ENCODE results near the gene SLC12A1. TPM values are rescaled to one million over a fixed set of nuclear protein-coding genes. Genes with fewer than 3 reads are reported as not detected.

Gene SLC12A1
- total and polyA plus RNA-seq, 2 of the 8 experiments (the other 6 are each of a cell fraction or from before 2014, with no cell fraction given), result 0.63 to 1.0 TPM

- Histone ChIP-seq H3K36me3 (ENCODE audit: control insufficient read depth in 2 of 4, insufficient read depth in 4 of 4, low read length in 3 of 4) (no peaks in the 10 kb centered on the region), H4K5ac (ENCODE audit: insufficient read length, low read depth, low read length) (no peak overlapping the region), H3K9me3 (ENCODE audit: insufficient read depth in 2 of 2, low read depth in 1 of 2, low read length in 1 of 2) (no peaks in the 10 kb centered on the region), H2AK5ac (ENCODE audit: low read depth, low read length) (no peak overlapping the region), H4K91ac (replicated peaks; ENCODE audit: insufficient read length, low read length) (no peak overlapping the region), H3K23me2 (ENCODE audit: low read depth, low read length) (no peaks in the 10 kb centered on the region), H3K79me1 (ENCODE audit: low read depth, low read length) (no peaks in the 10 kb centered on the region), H3K23ac (ENCODE audit: insufficient read length) (no peak overlapping the region), H3K27ac (ENCODE audit: low read depth, low read length) (no peak overlapping the region), H2BK5ac (ENCODE audit: low read depth, low read length) (no peak overlapping the region), H2BK120ac (replicated peaks; ENCODE audit: low read depth, low read length) (no peak overlapping the region), H3K18ac (ENCODE audit: extremely low read depth, low read length) (no peak overlapping the region), H2AFZ (ENCODE audit: low read length) (no peak overlapping the region), H3K56ac (replicated peaks; ENCODE audit: insufficient read length, low read depth, low read length) (no peak overlapping the region), H4K20me1 (replicated peaks in 1 of 2; ENCODE audit: control insufficient read depth in 1 of 2, insufficient read depth in 2 of 2, low read length in 2 of 2) (no peaks in the 10 kb centered on the region), H3K9ac (replicated peaks in 1 of 4; ENCODE audit: extremely low read depth in 1 of 4, low read depth in 3 of 4, low read length in 3 of 4) (no peak overlapping the region), H3K79me2 (ENCODE audit: control insufficient read depth in 1 of 2, insufficient read depth in 2 of 2, low read length in 2 of 2) (no peaks in the 10 kb centered on the region), H3K4me3 (ENCODE audit: extremely low read depth in 1 of 4, insufficient read depth in 2 of 4, low read depth in 3 of 4, low read length in 4 of 4) (no peak overlapping the region), H3K4me2 (ENCODE audit: insufficient read depth in 1 of 2, low read depth in 2 of 2, low read length in 2 of 2) (no peak overlapping the region), H2BK15ac (ENCODE audit: low read length) (no peak overlapping the region), H2BK20ac (ENCODE audit: low read length) (no peak overlapping the region), H3K4me1 (replicated peaks in 1 of 4; ENCODE audit: control insufficient read depth in 3 of 4, insufficient read depth in 4 of 4, low read length in 3 of 4) (peaks cover 2 to 8% (median 4%) of the 10 kb centered on the region in 4 experiments; a peak in 6 of 7 replicates), H3K27me3 (replicated peaks in 1 of 4; ENCODE audit: control insufficient read depth in 3 of 4, extremely low read depth in 1 of 4, insufficient read depth in 3 of 4, low read length in 3 of 4) (no peaks in the 10 kb centered on the region), H3K4ac (replicated peaks; ENCODE audit: insufficient read length, low read depth, low read length) (no peak overlapping the region), H3K14ac (ENCODE audit: insufficient read length) (no peak overlapping the region), H2BK12ac (ENCODE audit: low read depth, low read length) (no peak overlapping the region), H4K8ac (ENCODE audit: extremely low read depth, insufficient read depth, low read length) (no peak overlapping the region)
- no peak for DNase-seq (ENCODE audit: low read depth in 1 of 2, low spot score in 2 of 2)
- 94% methylated on average over 2 of the region's 2 CpGs; no CpG with 5 or more reads in 1 of the 2 experiments for WGBS, 2 experiments (ENCODE audit: extremely low coverage in 1 of 2, insufficient coverage in 1 of 2, insufficient read length in 1 of 2, insufficient replicate concordance in 2 of 2, low coverage in 1 of 2, low lambda C conversion rate in 2 of 2, missing lambda C conversion rate in 1 of 2)
- FAIRE-seq, result no peak
- ChIA-PET CTCF (ENCODE audit: partially characterized antibody) (interaction anchor here (1.3 to 1.4 kb wide), 2 partner anchors 13 to 19 kb away, joined by 3 read pairs; no protein-coding TSS in a partner anchor), POLR2A (ENCODE audit: partially characterized antibody) (interaction anchor here (1.2 kb wide), 1 partner anchor 17 kb away, joined by 3 read pairs; no protein-coding TSS in a partner anchor)
- TF ChIP-seq KDM5A (IDR thresholded peaks at IDR 0.05; ENCODE audit: low read length) (no peak), ATF3 (IDR thresholded peaks at IDR 0.05; ENCODE audit: insufficient read depth, low read depth, low read length) (no peak), CBX8 (IDR thresholded peaks at IDR 0.05; ENCODE audit: borderline replicate concordance, low read depth, low read length) (no peak), SAP30 (IDR thresholded peaks at IDR 0.05; ENCODE audit: insufficient read depth, insufficient replicate concordance, low read length) (no peak), CTBP2 (IDR thresholded peaks at IDR 0.05; ENCODE audit: borderline replicate concordance, insufficient read depth, insufficient read length, low read length) (no peak), CEBPB (IDR thresholded peaks at IDR 0.05; ENCODE audit: low read depth, low read length) (no peak), SP2 (IDR thresholded peaks at IDR 0.05; ENCODE audit: low read length) (no peak), TAF1 (IDR thresholded peaks at IDR 0.05; ENCODE audit: low read depth, low read length) (no peak), HDAC2 (IDR thresholded peaks at IDR 0.05; ENCODE audit: borderline replicate concordance in 1 of 2, low read depth in 2 of 2, low read length in 2 of 2) (no peak), TAF7 (optimal IDR thresholded peaks at IDR 0.05; ENCODE audit: borderline replicate concordance, low read depth, low read length) (no peak), EP300 (IDR thresholded peaks at IDR 0.05; ENCODE audit: borderline replicate concordance in 1 of 2, low read depth in 2 of 2, low read length in 2 of 2) (no peak), NANOG (IDR thresholded peaks at IDR 0.05; ENCODE audit: insufficient read depth, low read depth, low read length, poor library complexity, severe bottlenecking) (no peak), PHF8 (conservative IDR thresholded peaks at IDR 0.05; ENCODE audit: low read depth, low read length) (no peak)
Measured at GRCh38 chr15:48317221-48317620, 111.1 kb downstream of the SLC12A1 start.

All from H1 (cell line).